ENCODE results near the gene ESPNL. TPM values are rescaled to one million over a fixed set of nuclear protein-coding genes. Genes with fewer than 3 reads are reported as not detected.

Gene ESPNL
- polyA plus RNA-seq, 5 donors = 0.86 to 8.8 (median 2.8) TPM

- DNase-seq = no peak
These were observed 1.0 kb upstream of the ESPNL start for GRCh38 chr2:238098901-238099713.

- DNase-seq = no peak
These were observed 459 bp upstream of the ESPNL start for GRCh38 chr2:238099714-238100048.

GRCh38 chr2:238100821-238101771, 956 bp downstream of the ESPNL start:
- DNase-seq = no peak

- DNase-seq = no peak
These were observed 2.0 kb downstream of the ESPNL start for GRCh38 chr2:238101891-238102841.

GRCh38 chr2:238102865-238103264, 2.7 kb downstream of the ESPNL start:
- no peak for DNase-seq

- no peak for DNase-seq
These were observed 3.5 kb downstream of the ESPNL start for GRCh38 chr2:238103465-238104225.

GRCh38 chr2:238104226-238104690, 4.1 kb downstream of the ESPNL start:
- DNase-seq = no peak

GRCh38 chr2:238104691-238105371, 4.7 kb downstream of the ESPNL start:
- DNase-seq = no peak

- DNase-seq = no peak
These were observed 5.6 kb downstream of the ESPNL start for GRCh38 chr2:238105506-238106338.

GRCh38 chr2:238106339-238106697, 6.2 kb downstream of the ESPNL start:
- no peak for DNase-seq

- no peak for DNase-seq
These were observed 6.8 kb downstream of the ESPNL start for GRCh38 chr2:238106698-238107524.

- DNase-seq = no peak
These were observed 7.6 kb downstream of the ESPNL start for GRCh38 chr2:238107525-238108422.

GRCh38 chr2:238108423-238109183, 8.5 kb downstream of the ESPNL start:
- DNase-seq = no peak

- DNase-seq = no peak
These were observed 13.5 kb downstream of the ESPNL start for GRCh38 chr2:238113611-238114010.

GRCh38 chr2:238114331-238114841, 14.2 kb downstream of the ESPNL start:
- no peak for DNase-seq
